Neural crest cell (in vitro differentiated cells): ENCODE results near the gene FNDC3B. TPM values are rescaled to one million over a fixed set of nuclear protein-coding genes. Genes with fewer than 3 reads are reported as not detected.

ENCODE experiments used
- DNase-seq: peaks from one replicate; pipeline ENCODE4 v3.0.0; 2021; ENCODE audit warnings: low read depth, mixed read lengths, low spot score
- H3K27ac Mint-ChIP-seq: one replicate; pipeline ENCODE4 v1.8.0; 2021; ENCODE audit warnings: mild to moderate bottlenecking, mixed read lengths; ENCODE audit not compliant: unreplicated experiment
- H3K27me3 Mint-ChIP-seq: 2 replicates; pipeline ENCODE4 v1.8.0; 2021; ENCODE audit warnings: low read depth, mild to moderate bottlenecking, mixed read lengths
- H3K36me3 Mint-ChIP-seq: 2 replicates; pipeline ENCODE4 v1.8.0; 2021; ENCODE audit warnings: low read depth, mild to moderate bottlenecking, mixed read lengths
- H3K4me1 Mint-ChIP-seq: 2 replicates; pipeline ENCODE4 v1.8.0; 2021; ENCODE audit warnings: mixed read lengths
- H3K4me3 Mint-ChIP-seq: one replicate; pipeline ENCODE4 v1.8.0; 2021; ENCODE audit warnings: mild to moderate bottlenecking, mixed read lengths
- H3K9me3 Mint-ChIP-seq: 2 replicates; pipeline ENCODE4 v1.8.0; 2021; ENCODE audit warnings: mixed read lengths
- CTCF ChIP-seq: fragments of 200-600 bp; sonication (generic); conservative IDR thresholded peaks from 2 replicates; pipeline ENCODE4 v1.5.0; 2021; ENCODE audit warnings: antibody characterized with exemption, mild to moderate bottlenecking
- total RNA-seq: library from RNA; stranded (reverse); gene quantifications from 2 replicates; pipeline ENCODE4 v1.2.1, GENCODE V29; 2021

Gene FNDC3B
- total RNA-seq, 1 donor from 2014 or later, result 41.5 TPM

DNA sequence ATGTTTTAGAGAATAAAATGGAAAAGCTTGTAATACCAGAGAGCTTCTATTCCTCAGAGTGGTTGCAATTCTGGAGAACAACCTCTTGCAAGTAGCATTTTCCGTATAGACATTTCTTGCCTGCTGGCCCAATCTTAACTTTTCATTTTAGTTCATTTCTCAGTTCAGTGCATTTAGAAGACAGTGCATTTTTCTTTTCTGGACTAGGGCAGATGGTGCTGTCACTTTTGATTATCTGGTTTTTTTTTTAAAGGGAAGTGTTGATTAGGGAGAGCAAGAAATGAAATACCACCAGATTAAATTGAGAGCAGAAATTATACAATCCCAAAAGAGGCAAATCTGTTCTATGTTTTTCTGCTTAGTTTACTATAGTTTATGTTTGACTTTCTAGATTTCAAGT, 236.2 kb downstream of the FNDC3B start:
- Mint-ChIP-seq H3K27ac (no peak overlapping the region), H3K4me1 (peaks cover 15% of the 10 kb centered on the region), H3K9me3 (no peaks in the 10 kb centered on the region), H3K4me3 (no peak overlapping the region), H3K36me3 (peaks cover 13% of the 10 kb centered on the region), H3K27me3 (no peaks in the 10 kb centered on the region)
- TF ChIP-seq CTCF, result no peak
- no peak for DNase-seq

- H3K9me3 Mint-ChIP-seq, result no peaks in the 10 kb centered on the region
- peaks cover 15% of the 10 kb centered on the region for H3K4me1 Mint-ChIP-seq
- H3K36me3 Mint-ChIP-seq, result peaks cover 13% of the 10 kb centered on the region
- H3K4me3 Mint-ChIP-seq, result no peak overlapping the region
- no peak for DNase-seq
- H3K27me3 Mint-ChIP-seq, result no peaks in the 10 kb centered on the region
- no peak overlapping the region for H3K27ac Mint-ChIP-seq
- TF ChIP-seq CTCF, result no peak
Measured at GRCh38 chr3:172276103-172276502, 236.7 kb downstream of the FNDC3B start.

DNA sequence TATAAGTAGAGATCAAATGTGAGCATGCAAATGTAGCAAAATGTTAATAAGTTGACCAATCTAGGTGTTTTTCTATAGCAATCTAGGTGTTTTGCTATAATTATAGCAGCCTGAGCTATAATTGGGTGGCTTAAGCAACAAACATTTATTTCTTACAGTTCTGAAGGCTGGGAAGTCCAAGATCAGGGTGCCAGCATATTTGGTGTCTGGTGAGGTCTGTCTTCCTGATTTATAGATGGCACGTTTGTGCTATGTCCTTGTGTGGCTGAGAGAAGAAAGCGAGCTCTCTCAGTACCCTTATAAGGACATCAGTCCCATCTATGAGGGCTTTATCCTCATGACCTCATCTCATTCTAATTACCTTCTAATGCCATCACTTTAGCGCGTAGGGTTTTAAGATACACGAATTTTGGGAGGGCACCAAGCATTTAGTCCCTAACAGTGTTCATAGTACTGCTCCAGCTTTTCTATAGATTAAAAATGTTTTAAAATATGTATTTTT, 237.8 kb downstream of the FNDC3B start:
- Mint-ChIP-seq H3K4me3 (no peak overlapping the region), H3K4me1 (peaks cover 25% of the 10 kb centered on the region), H3K9me3 (no peaks in the 10 kb centered on the region), H3K27me3 (no peaks in the 10 kb centered on the region), H3K27ac (no peak overlapping the region), H3K36me3 (peaks cover 8% of the 10 kb centered on the region)
- no peak for DNase-seq
- no peak for TF ChIP-seq CTCF

DNA sequence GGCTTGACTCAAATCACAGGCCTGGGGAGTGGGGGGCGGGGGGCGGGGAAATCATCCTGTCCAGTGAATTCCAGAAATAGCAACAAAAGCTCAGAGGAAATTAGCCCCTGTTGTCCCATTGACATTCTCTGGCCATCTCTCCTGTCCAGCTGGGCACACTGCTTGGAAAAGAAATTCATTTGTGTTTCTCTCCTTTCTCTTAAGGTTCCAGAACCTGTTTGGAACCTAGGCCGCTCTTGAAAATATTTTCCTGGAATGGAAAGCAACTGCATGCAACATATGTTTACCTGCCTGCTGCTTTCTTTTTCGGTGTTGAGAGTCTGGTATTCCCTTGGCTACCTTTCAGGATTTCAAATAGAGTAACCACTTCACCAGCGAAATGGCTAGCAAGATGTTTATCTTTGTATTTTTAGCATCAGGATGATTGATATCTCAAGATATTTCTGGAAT, 239.8 kb downstream of the FNDC3B start:
- Mint-ChIP-seq H3K4me1 (peaks cover 37% of the 10 kb centered on the region), H3K27ac (no peak overlapping the region), H3K36me3 (peaks cover 16% of the 10 kb centered on the region), H3K27me3 (no peaks in the 10 kb centered on the region), H3K9me3 (no peaks in the 10 kb centered on the region), H3K4me3 (no peak overlapping the region)
- no peak for TF ChIP-seq CTCF
- no peak for DNase-seq

DNA sequence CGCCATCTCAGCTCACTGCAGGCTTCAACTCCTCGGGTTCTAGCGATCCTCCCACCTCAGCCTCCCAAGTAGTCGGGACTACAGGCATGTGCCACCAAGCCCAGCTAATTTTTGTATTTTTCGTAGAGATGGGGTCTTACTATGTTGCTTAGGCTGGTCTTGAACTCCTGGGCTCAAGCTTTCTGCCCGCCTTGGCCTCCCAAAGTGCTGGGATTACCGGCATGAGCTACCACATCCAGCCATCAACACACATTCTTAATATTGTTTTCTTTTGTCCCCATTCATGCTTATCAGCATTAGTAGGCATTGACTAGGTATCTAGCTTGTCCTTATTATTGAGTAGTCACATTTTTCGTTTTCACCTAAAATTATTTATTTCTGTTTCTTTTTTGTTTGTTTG, 240.6 kb downstream of the FNDC3B start:
- no peaks in the 10 kb centered on the region for H3K27me3 Mint-ChIP-seq
- peaks cover 41% of the 10 kb centered on the region for H3K4me1 Mint-ChIP-seq

More for the DNA sequence above, 240.6 kb downstream of the FNDC3B start:
- no peak for TF ChIP-seq CTCF
- Mint-ChIP-seq H3K4me3 (no peak overlapping the region), H3K9me3 (no peaks in the 10 kb centered on the region), H3K27ac (peak overlapping the region; percentile 28), H3K36me3 (peaks cover 14% of the 10 kb centered on the region)
- no peak for DNase-seq
